Stimulated activated CD8-positive, alpha-beta memory T cell treated with anti-CD3 and anti-CD28 coated beads, Interleukin-15, amount 100 ng/mL, for 4 hours (primary cell): Measurements from ENCODE around the gene PRR16.

Experiments
- DNase-seq, 2 donors: peaks; one replicate each; pipeline ENCODE4 v3.0.0-alpha.2; 2020; ENCODE audit warnings: low read depth in 2 of 2

Gene PRR16

DNA sequence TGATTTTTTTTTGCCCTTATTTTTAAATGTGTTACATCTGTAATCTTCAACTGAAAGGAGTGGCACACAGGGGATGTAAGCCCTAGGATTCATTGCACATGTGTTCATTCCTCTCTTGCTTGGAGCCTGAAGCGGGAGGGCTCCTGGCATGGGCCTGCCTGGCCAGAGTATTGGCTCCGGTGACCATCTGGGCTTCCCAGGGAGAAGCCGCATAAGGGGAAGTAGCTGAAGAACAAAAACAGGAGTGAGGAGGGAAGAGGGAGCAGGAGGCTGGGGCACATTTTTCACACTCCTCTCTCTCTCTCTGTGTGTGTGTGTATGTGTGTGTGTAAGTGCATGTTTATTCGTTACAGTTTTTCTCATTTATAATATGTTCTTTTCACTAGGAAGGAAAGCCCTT is 269.9 kb downstream of the PRR16 start:
- no peak for DNase-seq

DNA sequence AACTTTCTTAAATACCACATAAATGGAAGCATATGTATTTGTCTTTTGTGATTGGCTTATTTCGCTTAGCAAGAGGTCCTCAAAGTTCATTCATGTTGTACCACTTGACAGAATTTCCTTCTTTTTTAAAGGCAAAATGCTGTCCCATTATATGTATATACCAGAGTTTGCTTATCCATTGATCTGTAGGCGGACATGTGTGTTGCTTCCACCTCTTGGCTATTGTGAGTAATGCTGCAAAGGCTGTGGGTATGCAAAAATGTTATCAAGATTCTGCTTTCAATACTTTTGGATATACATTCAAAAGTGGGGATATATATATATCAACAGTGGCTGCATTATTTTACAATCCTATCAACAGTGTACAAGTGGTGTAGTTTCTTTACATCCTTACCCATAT is 271.0 kb downstream of the PRR16 start:
- DNase-seq = no peak
